HepG2 (cell line): ENCODE measurements around the gene SLC22A23. TPM values are rescaled to one million over a fixed set of nuclear protein-coding genes. Genes with fewer than 3 reads are reported as not detected.

Source experiments
- ARNTL ChIP-seq: sonication (generic); formaldehyde crosslinking; IDR thresholded peaks from 2 replicates; pipeline ENCODE4 v1.4.0; 2020; ENCODE audit warnings: mild to moderate bottlenecking, missing genetic modification reagents
- BHLHE40 ChIP-seq: IDR thresholded peaks from 2 replicates; pipeline ENCODE4 v1.6.1; 2011; ENCODE audit warnings: low read length, improper control_type of control experiment
- BRCA1 ChIP-seq: sonication (generic); formaldehyde crosslinking; IDR thresholded peaks from 2 replicates; pipeline ENCODE4 v1.4.0; 2020; ENCODE audit warnings: missing genetic modification reagents
- DPF2 ChIP-seq: sonication (generic); formaldehyde crosslinking; IDR thresholded peaks from 2 replicates; pipeline ENCODE4 v1.4.0; 2020; ENCODE audit warnings: mild to moderate bottlenecking, low read depth, missing genetic modification reagents, borderline replicate concordance
- ISL2 ChIP-seq: sonication (generic); formaldehyde crosslinking; IDR thresholded peaks from 2 replicates; pipeline ENCODE4 v1.5.0; 2020; ENCODE audit warnings: missing genetic modification reagents
- KMT2B ChIP-seq: IDR thresholded peaks from 2 replicates; pipeline ENCODE4 v1.6.1; 2016; ENCODE audit warnings: missing genetic modification reagents, missing compliant biosample characterization
- NCOR1 ChIP-seq: fragments of 200-600 bp; sonication (generic); IDR thresholded peaks from 2 replicates; pipeline ENCODE4 v1.7.0; 2017; ENCODE audit warnings: antibody characterized with exemption, low read length, borderline replicate concordance
- NFE2 ChIP-seq: sonication (generic); formaldehyde crosslinking; IDR thresholded peaks from 2 replicates; pipeline ENCODE4 v1.4.0; 2020; ENCODE audit warnings: missing genetic modification reagents
- NFYC ChIP-seq: IDR thresholded peaks from 2 replicates; pipeline ENCODE4 v1.6.1; 2016; ENCODE audit warnings: missing genetic modification reagents, missing compliant biosample characterization
- ONECUT2 ChIP-seq: sonication (generic); formaldehyde crosslinking; IDR thresholded peaks from 2 replicates; pipeline ENCODE4 v1.4.0; 2020; ENCODE audit warnings: missing genetic modification reagents
- RAD21 ChIP-seq: fragments of 450-650 bp; formaldehyde crosslinking; IDR thresholded peaks from 2 replicates; pipeline ENCODE4 v1.5.0; 2020; ENCODE audit warnings: mild to moderate bottlenecking
- SOX5 ChIP-seq: IDR thresholded peaks from 2 replicates; pipeline ENCODE4 v1.6.1; 2016; ENCODE audit warnings: borderline replicate concordance
- TARDBP ChIP-seq: sonication (generic); formaldehyde crosslinking; IDR thresholded peaks from 2 replicates; pipeline ENCODE4 v1.8.0; 2022; ENCODE audit warnings: mild to moderate bottlenecking, missing genetic modification reagents
- TBX2 ChIP-seq: sonication (generic); formaldehyde crosslinking; IDR thresholded peaks from 2 replicates; pipeline ENCODE4 v1.5.0; 2020; ENCODE audit warnings: missing genetic modification reagents, mild to moderate bottlenecking, borderline replicate concordance
- TSC22D2 ChIP-seq: sonication (generic); formaldehyde crosslinking; IDR thresholded peaks from 2 replicates; pipeline ENCODE4 v1.5.1; 2020; ENCODE audit warnings: missing genetic modification reagents, mild to moderate bottlenecking, borderline replicate concordance
- ZNF296 ChIP-seq: sonication (generic); formaldehyde crosslinking; conservative IDR thresholded peaks from 2 replicates; pipeline ENCODE4 v1.5.0; 2020; ENCODE audit warnings: mild to moderate bottlenecking, missing genetic modification reagents
- ZNF724P ChIP-seq: sonication (generic); formaldehyde crosslinking; IDR thresholded peaks from 2 replicates; pipeline ENCODE4 v1.8.0; 2022; ENCODE audit warnings: missing genetic modification reagents, borderline replicate concordance
- ZSCAN25 ChIP-seq: sonication (generic); formaldehyde crosslinking; IDR thresholded peaks from 2 replicates; pipeline ENCODE4 v1.8.0; 2022; ENCODE audit warnings: mild to moderate bottlenecking, missing genetic modification reagents
- polyA plus RNA-seq, 8 experiments: library from polyadenylated mRNA; depleted of rRNA in 3 of 8; stranded (reverse) in 7 of 8; unstranded in 1 of 8; fragments of >200 nt; fragmentation: Illumina TruSeq in 4 of 8; extraction: Trizol in 4 of 8; gene quantifications; 2 replicates each; pipeline versions ENCODE4 v1.2.1 to v1.2.3, GENCODE V29; 2011 to 2016; ENCODE audit warnings: low read depth in 4 of 8, missing spikeins in 1 of 8, mixed read lengths in 1 of 8; ENCODE audit not compliant: insufficient read depth in 1 of 8
- total RNA-seq, 5 experiments: library from RNA; depleted of rRNA; stranded (reverse); fragments of >200 nt; fragmentation: Illumina TruSeq; extraction: Trizol; gene quantifications; 2 replicates each; pipeline ENCODE4 v1.2.3, GENCODE V29; 2016; ENCODE audit warnings: low read depth in 1 of 5
- TF ChIP-seq, protein P1 (sequence below): sonication (generic); formaldehyde crosslinking; IDR thresholded peaks from 2 replicates; pipeline ENCODE4 v1.8.0; 2023; ENCODE audit warnings: mild to moderate bottlenecking, missing genetic modification reagents
- TF ChIP-seq, protein P2 (sequence below): fragments of 450-650 bp; IDR thresholded peaks from 2 replicates; pipeline ENCODE4 v1.6.1; 2017
- TF ChIP-seq, protein P3 (sequence below): sonication (generic); formaldehyde crosslinking; IDR thresholded peaks from 2 replicates; pipeline ENCODE4 v1.4.0; 2020; ENCODE audit warnings: missing genetic modification reagents, borderline replicate concordance
- TF ChIP-seq, protein P4 (sequence below): sonication (generic); formaldehyde crosslinking; IDR thresholded peaks from 2 replicates; pipeline ENCODE4 v1.4.0; 2020; ENCODE audit warnings: missing genetic modification reagents
- TF ChIP-seq, protein P5 (sequence below): sonication (generic); formaldehyde crosslinking; IDR thresholded peaks from 2 replicates; pipeline ENCODE4 v1.4.0; 2020; ENCODE audit warnings: missing genetic modification reagents

The SLC22A23 gene
- total and polyA plus RNA-seq, 2 of the 13 experiments (the other 11 are each of a cell fraction or from before 2014, with no cell fraction given), result 11.8 to 17.5 TPM

DNA sequence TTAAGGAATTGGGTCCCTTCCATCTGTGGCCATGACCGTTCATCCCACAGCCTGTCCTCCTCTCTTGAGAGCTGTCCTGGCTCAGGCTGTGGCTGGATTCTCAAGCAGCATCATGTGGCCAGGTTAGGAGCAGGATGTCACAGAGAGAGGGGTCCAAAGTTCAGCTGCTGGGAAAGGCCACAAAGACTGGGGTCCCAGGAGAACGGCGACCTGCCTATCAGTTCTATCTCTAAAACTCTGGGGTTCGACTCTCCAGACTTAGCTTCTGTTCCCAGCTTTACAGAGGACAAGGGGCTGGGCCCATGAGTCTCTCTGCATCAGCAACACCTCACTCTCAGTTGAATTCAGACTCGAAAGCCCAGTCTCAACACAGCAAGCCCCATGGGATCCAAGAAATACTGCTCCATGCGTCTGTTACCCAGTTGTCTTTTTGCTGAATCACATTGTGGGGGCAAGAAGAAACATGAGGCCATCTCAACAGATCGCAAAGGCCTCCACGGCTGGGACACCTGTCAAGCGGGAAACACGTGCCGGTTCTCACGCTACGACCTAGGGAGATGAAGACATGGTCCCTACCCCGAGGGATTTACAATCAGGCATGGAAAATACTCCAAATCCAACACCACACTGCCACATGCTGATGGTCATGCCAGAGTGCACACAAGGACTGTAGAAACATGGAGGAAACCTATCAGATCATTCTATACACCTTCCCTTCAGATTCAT, 95.4 kb downstream of the SLC22A23 start (continued):
- no peak for TF ChIP-seq ZNF296 (CRISPR knock-in tag)
- peak; percentile 52; the same call in 1 of the 2 replicates for TF ChIP-seq ZSCAN25 (CRISPR knock-in tag)
- TF ChIP-seq, protein P1, sequence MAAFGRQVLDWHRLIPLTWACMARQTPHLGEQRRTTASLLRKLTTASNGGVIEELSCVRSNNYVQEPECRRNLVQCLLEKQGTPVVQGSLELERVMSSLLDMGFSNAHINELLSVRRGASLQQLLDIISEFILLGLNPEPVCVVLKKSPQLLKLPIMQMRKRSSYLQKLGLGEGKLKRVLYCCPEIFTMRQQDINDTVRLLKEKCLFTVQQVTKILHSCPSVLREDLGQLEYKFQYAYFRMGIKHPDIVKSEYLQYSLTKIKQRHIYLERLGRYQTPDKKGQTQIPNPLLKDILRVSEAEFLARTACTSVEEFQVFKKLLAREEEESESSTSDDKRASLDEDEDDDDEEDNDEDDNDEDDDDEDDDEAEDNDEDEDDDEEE (CRISPR knock-in tag), result no peak
- TF ChIP-seq TBX2 (CRISPR knock-in tag), result peak; percentile 45; the same call in 1 of the 2 replicates
- TF ChIP-seq, protein P2, sequence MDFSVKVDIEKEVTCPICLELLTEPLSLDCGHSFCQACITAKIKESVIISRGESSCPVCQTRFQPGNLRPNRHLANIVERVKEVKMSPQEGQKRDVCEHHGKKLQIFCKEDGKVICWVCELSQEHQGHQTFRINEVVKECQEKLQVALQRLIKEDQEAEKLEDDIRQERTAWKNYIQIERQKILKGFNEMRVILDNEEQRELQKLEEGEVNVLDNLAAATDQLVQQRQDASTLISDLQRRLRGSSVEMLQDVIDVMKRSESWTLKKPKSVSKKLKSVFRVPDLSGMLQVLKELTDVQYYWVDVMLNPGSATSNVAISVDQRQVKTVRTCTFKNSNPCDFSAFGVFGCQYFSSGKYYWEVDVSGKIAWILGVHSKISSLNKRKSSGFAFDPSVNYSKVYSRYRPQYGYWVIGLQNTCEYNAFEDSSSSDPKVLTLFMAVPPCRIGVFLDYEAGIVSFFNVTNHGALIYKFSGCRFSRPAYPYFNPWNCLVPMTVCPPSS, result no peak
- TF ChIP-seq, protein P3, sequence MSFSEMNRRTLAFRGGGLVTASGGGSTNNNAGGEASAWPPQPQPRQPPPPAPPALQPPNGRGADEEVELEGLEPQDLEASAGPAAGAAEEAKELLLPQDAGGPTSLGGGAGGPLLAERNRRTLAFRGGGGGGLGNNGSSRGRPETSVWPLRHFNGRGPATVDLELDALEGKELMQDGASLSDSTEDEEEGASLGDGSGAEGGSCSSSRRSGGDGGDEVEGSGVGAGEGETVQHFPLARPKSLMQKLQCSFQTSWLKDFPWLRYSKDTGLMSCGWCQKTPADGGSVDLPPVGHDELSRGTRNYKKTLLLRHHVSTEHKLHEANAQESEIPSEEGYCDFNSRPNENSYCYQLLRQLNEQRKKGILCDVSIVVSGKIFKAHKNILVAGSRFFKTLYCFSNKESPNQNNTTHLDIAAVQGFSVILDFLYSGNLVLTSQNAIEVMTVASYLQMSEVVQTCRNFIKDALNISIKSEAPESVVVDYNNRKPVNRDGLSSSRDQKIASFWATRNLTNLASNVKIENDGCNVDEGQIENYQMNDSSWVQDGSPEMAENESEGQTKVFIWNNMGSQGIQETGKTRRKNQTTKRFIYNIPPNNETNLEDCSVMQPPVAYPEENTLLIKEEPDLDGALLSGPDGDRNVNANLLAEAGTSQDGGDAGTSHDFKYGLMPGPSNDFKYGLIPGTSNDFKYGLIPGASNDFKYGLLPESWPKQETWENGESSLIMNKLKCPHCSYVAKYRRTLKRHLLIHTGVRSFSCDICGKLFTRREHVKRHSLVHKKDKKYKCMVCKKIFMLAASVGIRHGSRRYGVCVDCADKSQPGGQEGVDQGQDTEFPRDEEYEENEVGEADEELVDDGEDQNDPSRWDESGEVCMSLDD (CRISPR knock-in tag), result peak; percentile 60; the same call in 1 of the 2 replicates
- TF ChIP-seq SOX5, result peak; percentile 12; the same call in 1 of the 2 replicates
- peak; percentile 69; the same call in 1 of the 2 replicates for TF ChIP-seq NCOR1
- no peak for TF ChIP-seq BRCA1
- 0 out of 2 replicates have a peak, but pooled peaks have one; percentile 14 for TF ChIP-seq ZNF724P (CRISPR knock-in tag)
- TF ChIP-seq TSC22D2 (CRISPR knock-in tag), result peak; percentile 8; the same call in 1 of the 2 replicates
- TF ChIP-seq KMT2B (CRISPR knock-in tag), result no peak
- TF ChIP-seq, protein P4, sequence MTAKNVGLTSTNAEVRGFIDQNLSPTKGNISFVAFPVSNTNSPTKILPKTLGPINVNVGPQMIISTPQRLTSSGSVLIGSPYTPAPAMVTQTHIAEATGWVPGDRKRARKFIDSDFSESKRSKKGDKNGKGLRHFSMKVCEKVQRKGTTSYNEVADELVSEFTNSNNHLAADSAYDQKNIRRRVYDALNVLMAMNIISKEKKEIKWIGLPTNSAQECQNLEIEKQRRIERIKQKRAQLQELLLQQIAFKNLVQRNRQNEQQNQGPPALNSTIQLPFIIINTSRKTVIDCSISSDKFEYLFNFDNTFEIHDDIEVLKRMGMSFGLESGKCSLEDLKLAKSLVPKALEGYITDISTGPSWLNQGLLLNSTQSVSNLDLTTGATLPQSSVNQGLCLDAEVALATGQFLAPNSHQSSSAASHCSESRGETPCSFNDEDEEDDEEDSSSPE, result no peak
- no peak for TF ChIP-seq ONECUT2 (CRISPR knock-in tag)
- TF ChIP-seq ARNTL (CRISPR knock-in tag), result no peak
- TF ChIP-seq DPF2 (CRISPR knock-in tag), result no peak
- TF ChIP-seq BHLHE40, result no peak
- TF ChIP-seq NFE2 (CRISPR knock-in tag), result no peak; the same call in 1 of the 2 replicates
- no peak for TF ChIP-seq RAD21 (CRISPR knock-in tag)
- TF ChIP-seq NFYC (CRISPR knock-in tag), result no peak
- TF ChIP-seq TARDBP, result no peak
- peak; percentile 30; the same call in 1 of the 2 replicates for TF ChIP-seq ISL2 (CRISPR knock-in tag)
- TF ChIP-seq, protein P5, sequence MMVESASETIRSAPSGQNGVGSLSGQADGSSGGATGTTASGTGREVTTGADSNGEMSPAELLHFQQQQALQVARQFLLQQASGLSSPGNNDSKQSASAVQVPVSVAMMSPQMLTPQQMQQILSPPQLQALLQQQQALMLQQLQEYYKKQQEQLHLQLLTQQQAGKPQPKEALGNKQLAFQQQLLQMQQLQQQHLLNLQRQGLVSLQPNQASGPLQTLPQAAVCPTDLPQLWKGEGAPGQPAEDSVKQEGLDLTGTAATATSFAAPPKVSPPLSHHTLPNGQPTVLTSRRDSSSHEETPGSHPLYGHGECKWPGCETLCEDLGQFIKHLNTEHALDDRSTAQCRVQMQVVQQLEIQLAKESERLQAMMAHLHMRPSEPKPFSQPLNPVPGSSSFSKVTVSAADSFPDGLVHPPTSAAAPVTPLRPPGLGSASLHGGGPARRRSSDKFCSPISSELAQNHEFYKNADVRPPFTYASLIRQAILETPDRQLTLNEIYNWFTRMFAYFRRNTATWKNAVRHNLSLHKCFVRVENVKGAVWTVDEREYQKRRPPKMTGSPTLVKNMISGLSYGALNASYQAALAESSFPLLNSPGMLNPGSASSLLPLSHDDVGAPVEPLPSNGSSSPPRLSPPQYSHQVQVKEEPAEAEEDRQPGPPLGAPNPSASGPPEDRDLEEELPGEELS (CRISPR knock-in tag), result no peak
